HEK293 (cell line): Measurements from ENCODE around the gene GIMAP6.

ENCODE experiments used
- CTCF ChIA-PET: fragments of 350-600 bp; formaldehyde crosslinking; extraction: SDS; loops from one replicate; lab custom pipeline; 2021; ENCODE audit warnings: antibody characterized with exemption; lab: Yijun Ruan, JAX
- POLR2A ChIA-PET: fragments of 300-600 bp; formaldehyde crosslinking; extraction: SDS; loops from one replicate; lab custom pipeline; 2020; ENCODE audit warnings: antibody characterized with exemption, inconsistent platforms; lab: Yijun Ruan, JAX
- H3K27ac ChIP-seq: fragments of 200-500 bp; sonication (Bioruptor generic); 2 replicates; pipeline ENCODE4 v1.5.1; 2014; ENCODE audit warnings: low read depth, low read length, control low read depth, inconsistent platforms; ENCODE audit errors: extremely low read depth
- H3K36me3 ChIP-seq, 2 experiments: fragments of 200-500 bp in 1 of 2; sonication (Bioruptor generic) in 1 of 2; 1 replicate in 1 of 2; 2 replicates in 1 of 2; pipeline ENCODE4 v1.5.1; 2014 to 2017; ENCODE audit warnings: inconsistent platforms in 2 of 2, low read length in 2 of 2; ENCODE audit not compliant: control insufficient read depth in 2 of 2, insufficient read depth in 1 of 2
- H3K4me1 ChIP-seq: fragments of 200-500 bp; sonication (Bioruptor generic); 2 replicates; pipeline ENCODE4 v1.5.1; 2014; ENCODE audit warnings: mild to moderate bottlenecking, low read length, inconsistent platforms; ENCODE audit not compliant: control insufficient read depth, insufficient read depth
- H3K4me3 ChIP-seq: 2 replicates; pipeline ENCODE4 v1.5.1; 2011; ENCODE audit warnings: low read depth, mild to moderate bottlenecking, control low read depth, low read length, moderate library complexity
- H3K9me3 ChIP-seq: fragments of 200-500 bp; sonication (Bioruptor generic); 2 replicates; pipeline ENCODE4 v1.5.1; 2014; ENCODE audit warnings: low read depth, low read length, inconsistent platforms; ENCODE audit not compliant: control insufficient read depth, insufficient read depth
- ATF2 ChIP-seq: fragments of 450-650 bp; formaldehyde crosslinking; IDR thresholded peaks from 2 replicates; pipeline ENCODE4 v1.5.1; 2016; ENCODE audit warnings: missing biosample characterization, missing genetic modification characterization, low read depth
- GLIS1 ChIP-seq: fragments of 450-650 bp; formaldehyde crosslinking; IDR thresholded peaks from 2 replicates; pipeline ENCODE4 v1.5.1; 2016; ENCODE audit warnings: missing biosample characterization, missing genetic modification characterization
- HOXC10 ChIP-seq: sonication (generic); formaldehyde crosslinking; IDR thresholded peaks from 2 replicates; pipeline ENCODE4 v1.8.1; 2023; ENCODE audit warnings: mild to moderate bottlenecking, missing genetic modification reagents
- KLF1 ChIP-seq: fragments of 450-650 bp; formaldehyde crosslinking; IDR thresholded peaks from 2 replicates; pipeline ENCODE4 v1.5.1; 2016; ENCODE audit warnings: missing biosample characterization, missing genetic modification characterization
- MEIS1 ChIP-seq: sonication (generic); formaldehyde crosslinking; IDR thresholded peaks from 2 replicates; pipeline ENCODE4 v1.8.1; 2022; ENCODE audit warnings: missing genetic modification reagents, mild to moderate bottlenecking, borderline replicate concordance
- OSR2 ChIP-seq: fragments of 450-650 bp; formaldehyde crosslinking; IDR thresholded peaks from 2 replicates; pipeline ENCODE4 v1.5.1; 2016; ENCODE audit warnings: missing biosample characterization, missing genetic modification characterization
- OVOL3 ChIP-seq: fragments of 450-650 bp; formaldehyde crosslinking; IDR thresholded peaks from 2 replicates; pipeline ENCODE4 v1.5.1; 2016; ENCODE audit warnings: missing biosample characterization, missing genetic modification characterization
- PRDM1 ChIP-seq: fragments of 450-650 bp; formaldehyde crosslinking; IDR thresholded peaks from 2 replicates; pipeline ENCODE4; 2016; ENCODE audit warnings: missing biosample characterization, missing genetic modification characterization
- SCRT2 ChIP-seq: fragments of 450-650 bp; formaldehyde crosslinking; IDR thresholded peaks from 2 replicates; pipeline ENCODE4 v1.5.1; 2016; ENCODE audit warnings: missing biosample characterization, missing genetic modification characterization
- SETDB1 ChIP-seq: IDR thresholded peaks from one replicate; pipeline ENCODE4 v1.6.1; 2017; ENCODE audit warnings: mild to moderate bottlenecking, low read length, moderate library complexity, mixed read lengths; ENCODE audit not compliant: insufficient read length
- SP7 ChIP-seq: fragments of 450-650 bp; formaldehyde crosslinking; IDR thresholded peaks from 2 replicates; pipeline ENCODE4 v1.5.1; 2016; ENCODE audit warnings: missing biosample characterization, missing genetic modification characterization
- TRIM28 ChIP-seq: IDR thresholded peaks from 2 replicates; pipeline ENCODE4 v1.6.1; 2011; ENCODE audit warnings: low read length, control low read depth, borderline replicate concordance
- ZFP41 ChIP-seq: fragments of 450-650 bp; formaldehyde crosslinking; IDR thresholded peaks from 2 replicates; pipeline ENCODE4 v1.5.1; 2016; ENCODE audit warnings: missing biosample characterization, missing genetic modification characterization, borderline replicate concordance
- ZNF202 ChIP-seq: fragments of 450-650 bp; formaldehyde crosslinking; IDR thresholded peaks from 2 replicates; pipeline ENCODE4 v1.5.1; 2016; ENCODE audit warnings: missing biosample characterization, missing genetic modification characterization, borderline replicate concordance
- ZNF214 ChIP-seq: fragments of 450-650 bp; formaldehyde crosslinking; IDR thresholded peaks from 2 replicates; pipeline ENCODE4 v1.5.1; 2017; ENCODE audit warnings: missing biosample characterization, mild to moderate bottlenecking, missing genetic modification characterization, borderline replicate concordance
- ZNF223 ChIP-seq: fragments of 450-650 bp; formaldehyde crosslinking; IDR thresholded peaks from 2 replicates; pipeline ENCODE4 v1.5.1; 2016; ENCODE audit warnings: missing biosample characterization, missing genetic modification characterization
- ZNF266 ChIP-seq: fragments of 450-650 bp; formaldehyde crosslinking; IDR thresholded peaks from 2 replicates; pipeline ENCODE4 v1.5.1; 2016; ENCODE audit warnings: missing biosample characterization, missing genetic modification characterization, low read depth
- ZNF292 ChIP-seq: fragments of 450-650 bp; formaldehyde crosslinking; IDR thresholded peaks from 2 replicates; pipeline ENCODE4 v1.5.1; 2016; ENCODE audit warnings: low read depth, missing biosample characterization, missing genetic modification characterization, borderline replicate concordance
- ZNF48 ChIP-seq: fragments of 450-650 bp; formaldehyde crosslinking; IDR thresholded peaks from 2 replicates; pipeline ENCODE4 v1.5.1; 2016; ENCODE audit warnings: missing biosample characterization, missing genetic modification characterization
- ZNF501 ChIP-seq: fragments of 450-650 bp; formaldehyde crosslinking; IDR thresholded peaks from 2 replicates; pipeline ENCODE4 v1.5.1; 2016; ENCODE audit warnings: missing biosample characterization, missing genetic modification characterization
- ZNF645 ChIP-seq: fragments of 450-650 bp; formaldehyde crosslinking; IDR thresholded peaks from 2 replicates; pipeline ENCODE4; 2016; ENCODE audit warnings: missing biosample characterization, missing genetic modification characterization
- ZNF670 ChIP-seq: fragments of 450-650 bp; formaldehyde crosslinking; IDR thresholded peaks from 2 replicates; pipeline ENCODE4 v1.5.1; 2016; ENCODE audit warnings: missing biosample characterization, missing genetic modification characterization, low read depth
- ZNF76 ChIP-seq: fragments of 450-650 bp; formaldehyde crosslinking; IDR thresholded peaks from 2 replicates; pipeline ENCODE4; 2016; ENCODE audit warnings: low read depth, missing biosample characterization, missing genetic modification characterization, borderline replicate concordance
- ZNF768 ChIP-seq: fragments of 450-650 bp; formaldehyde crosslinking; IDR thresholded peaks from 2 replicates; pipeline ENCODE4 v1.5.1; 2018; ENCODE audit warnings: missing biosample characterization, mild to moderate bottlenecking, missing genetic modification characterization
- ZSCAN30 ChIP-seq: fragments of 450-650 bp; IDR thresholded peaks from 2 replicates; pipeline ENCODE4 v1.5.1; 2018; ENCODE audit warnings: missing biosample characterization, mild to moderate bottlenecking, missing genetic modification characterization, moderate library complexity
- TF ChIP-seq, protein P1 (sequence below): fragments of 450-650 bp; formaldehyde crosslinking; IDR thresholded peaks from 2 replicates; pipeline ENCODE4 v1.5.1; 2016; ENCODE audit warnings: missing biosample characterization, missing genetic modification characterization, borderline replicate concordance

Gene GIMAP6

GRCh38 chr7:150627959-150628358, 4.2 kb downstream of the GIMAP6 start (continued):
- TF ChIP-seq, protein P1, sequence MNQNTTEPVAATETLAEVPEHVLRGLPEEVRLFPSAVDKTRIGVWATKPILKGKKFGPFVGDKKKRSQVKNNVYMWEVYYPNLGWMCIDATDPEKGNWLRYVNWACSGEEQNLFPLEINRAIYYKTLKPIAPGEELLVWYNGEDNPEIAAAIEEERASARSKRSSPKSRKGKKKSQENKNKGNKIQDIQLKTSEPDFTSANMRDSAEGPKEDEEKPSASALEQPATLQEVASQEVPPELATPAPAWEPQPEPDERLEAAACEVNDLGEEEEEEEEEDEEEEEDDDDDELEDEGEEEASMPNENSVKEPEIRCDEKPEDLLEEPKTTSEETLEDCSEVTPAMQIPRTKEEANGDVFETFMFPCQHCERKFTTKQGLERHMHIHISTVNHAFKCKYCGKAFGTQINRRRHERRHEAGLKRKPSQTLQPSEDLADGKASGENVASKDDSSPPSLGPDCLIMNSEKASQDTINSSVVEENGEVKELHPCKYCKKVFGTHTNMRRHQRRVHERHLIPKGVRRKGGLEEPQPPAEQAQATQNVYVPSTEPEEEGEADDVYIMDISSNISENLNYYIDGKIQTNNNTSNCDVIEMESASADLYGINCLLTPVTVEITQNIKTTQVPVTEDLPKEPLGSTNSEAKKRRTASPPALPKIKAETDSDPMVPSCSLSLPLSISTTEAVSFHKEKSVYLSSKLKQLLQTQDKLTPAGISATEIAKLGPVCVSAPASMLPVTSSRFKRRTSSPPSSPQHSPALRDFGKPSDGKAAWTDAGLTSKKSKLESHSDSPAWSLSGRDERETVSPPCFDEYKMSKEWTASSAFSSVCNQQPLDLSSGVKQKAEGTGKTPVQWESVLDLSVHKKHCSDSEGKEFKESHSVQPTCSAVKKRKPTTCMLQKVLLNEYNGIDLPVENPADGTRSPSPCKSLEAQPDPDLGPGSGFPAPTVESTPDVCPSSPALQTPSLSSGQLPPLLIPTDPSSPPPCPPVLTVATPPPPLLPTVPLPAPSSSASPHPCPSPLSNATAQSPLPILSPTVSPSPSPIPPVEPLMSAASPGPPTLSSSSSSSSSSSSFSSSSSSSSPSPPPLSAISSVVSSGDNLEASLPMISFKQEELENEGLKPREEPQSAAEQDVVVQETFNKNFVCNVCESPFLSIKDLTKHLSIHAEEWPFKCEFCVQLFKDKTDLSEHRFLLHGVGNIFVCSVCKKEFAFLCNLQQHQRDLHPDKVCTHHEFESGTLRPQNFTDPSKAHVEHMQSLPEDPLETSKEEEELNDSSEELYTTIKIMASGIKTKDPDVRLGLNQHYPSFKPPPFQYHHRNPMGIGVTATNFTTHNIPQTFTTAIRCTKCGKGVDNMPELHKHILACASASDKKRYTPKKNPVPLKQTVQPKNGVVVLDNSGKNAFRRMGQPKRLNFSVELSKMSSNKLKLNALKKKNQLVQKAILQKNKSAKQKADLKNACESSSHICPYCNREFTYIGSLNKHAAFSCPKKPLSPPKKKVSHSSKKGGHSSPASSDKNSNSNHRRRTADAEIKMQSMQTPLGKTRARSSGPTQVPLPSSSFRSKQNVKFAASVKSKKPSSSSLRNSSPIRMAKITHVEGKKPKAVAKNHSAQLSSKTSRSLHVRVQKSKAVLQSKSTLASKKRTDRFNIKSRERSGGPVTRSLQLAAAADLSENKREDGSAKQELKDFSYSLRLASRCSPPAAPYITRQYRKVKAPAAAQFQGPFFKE (tag by site-specific recombination) = no peak
- TF ChIP-seq ZNF501 (tag by site-specific recombination) (no peak), PRDM1 (tag by site-specific recombination) (no peak), ZNF645 (tag by site-specific recombination) (no peak), OSR2 (tag by site-specific recombination) (no peak), ZNF48 (tag by site-specific recombination) (no peak), ZNF266 (tag by site-specific recombination) (no peak), ZNF76 (tag by site-specific recombination) (no peak), ZNF768 (tag by site-specific recombination) (no peak), ZNF214 (no peak), ZSCAN30 (tag by site-specific recombination) (no peak), ATF2 (tag by site-specific recombination) (no peak), KLF1 (tag by site-specific recombination) (no peak), ZNF223 (tag by site-specific recombination) (no peak)

DNA sequence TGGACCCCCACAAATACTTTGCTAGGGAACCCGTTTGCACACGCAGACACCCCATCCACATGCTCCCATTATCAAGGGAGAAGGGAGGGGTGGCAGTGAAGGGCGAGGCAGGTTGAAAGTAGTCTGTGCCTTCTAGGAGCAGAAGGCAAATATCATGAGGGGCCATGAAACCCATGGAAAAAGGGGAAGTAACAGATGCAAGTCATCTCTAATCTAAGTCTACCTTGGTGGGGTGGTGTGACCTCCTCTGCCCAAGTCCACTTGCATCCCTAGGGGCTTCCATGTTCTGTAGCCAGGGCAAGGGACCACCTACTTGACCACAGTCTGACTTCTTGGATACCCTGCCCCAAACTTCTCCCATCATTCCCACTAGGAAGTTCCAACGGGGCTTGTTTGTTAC, 5.5 kb downstream of the GIMAP6 start:
- CTCF ChIA-PET = no interaction called here
- no peaks in the 10 kb centered on the region for H3K36me3 ChIP-seq
- H3K4me3 ChIP-seq = no peak overlapping the region
- POLR2A ChIA-PET = no interaction called here
- TF ChIP-seq SCRT2 (tag by site-specific recombination) = no peak
- TF ChIP-seq SETDB1 = no peak
- no peak for TF ChIP-seq HOXC10
- no peak for TF ChIP-seq ZNF202 (tag by site-specific recombination)
- TF ChIP-seq GLIS1 (tag by site-specific recombination) = no peak
- TF ChIP-seq MEIS1 = no peak
- no peak for TF ChIP-seq ZNF48 (tag by site-specific recombination)
- TF ChIP-seq SP7 (tag by site-specific recombination) = no peak
- no peak for TF ChIP-seq TRIM28
- TF ChIP-seq OVOL3 (tag by site-specific recombination) = no peak
- TF ChIP-seq PRDM1 (tag by site-specific recombination) = no peak
- no peak for TF ChIP-seq ZNF292 (tag by site-specific recombination)
- TF ChIP-seq ZFP41 (tag by site-specific recombination) = no peak
- no peak for TF ChIP-seq ZNF670 (tag by site-specific recombination)
- H3K4me1 ChIP-seq = no peaks in the 10 kb centered on the region
- H3K27ac ChIP-seq = no peak overlapping the region
- H3K9me3 ChIP-seq = no peaks in the 10 kb centered on the region
